T follicular helper cell (primary cell): ENCODE data around the gene RASGRF2.
A peak's percentile ranks its signal among the peaks of the same experiment; 100 is the strongest.

ENCODE experiments used
- DNase-seq: peaks from one replicate; pipeline ENCODE4 v3.0.0-alpha.2; 2020; ENCODE audit warnings: low read depth
- total RNA-seq, 2 experiments: gene quantifications; one replicate each; lab custom pipeline; 2026; lab: John Stamatoyannopoulos, UW

Gene RASGRF2, protein sequence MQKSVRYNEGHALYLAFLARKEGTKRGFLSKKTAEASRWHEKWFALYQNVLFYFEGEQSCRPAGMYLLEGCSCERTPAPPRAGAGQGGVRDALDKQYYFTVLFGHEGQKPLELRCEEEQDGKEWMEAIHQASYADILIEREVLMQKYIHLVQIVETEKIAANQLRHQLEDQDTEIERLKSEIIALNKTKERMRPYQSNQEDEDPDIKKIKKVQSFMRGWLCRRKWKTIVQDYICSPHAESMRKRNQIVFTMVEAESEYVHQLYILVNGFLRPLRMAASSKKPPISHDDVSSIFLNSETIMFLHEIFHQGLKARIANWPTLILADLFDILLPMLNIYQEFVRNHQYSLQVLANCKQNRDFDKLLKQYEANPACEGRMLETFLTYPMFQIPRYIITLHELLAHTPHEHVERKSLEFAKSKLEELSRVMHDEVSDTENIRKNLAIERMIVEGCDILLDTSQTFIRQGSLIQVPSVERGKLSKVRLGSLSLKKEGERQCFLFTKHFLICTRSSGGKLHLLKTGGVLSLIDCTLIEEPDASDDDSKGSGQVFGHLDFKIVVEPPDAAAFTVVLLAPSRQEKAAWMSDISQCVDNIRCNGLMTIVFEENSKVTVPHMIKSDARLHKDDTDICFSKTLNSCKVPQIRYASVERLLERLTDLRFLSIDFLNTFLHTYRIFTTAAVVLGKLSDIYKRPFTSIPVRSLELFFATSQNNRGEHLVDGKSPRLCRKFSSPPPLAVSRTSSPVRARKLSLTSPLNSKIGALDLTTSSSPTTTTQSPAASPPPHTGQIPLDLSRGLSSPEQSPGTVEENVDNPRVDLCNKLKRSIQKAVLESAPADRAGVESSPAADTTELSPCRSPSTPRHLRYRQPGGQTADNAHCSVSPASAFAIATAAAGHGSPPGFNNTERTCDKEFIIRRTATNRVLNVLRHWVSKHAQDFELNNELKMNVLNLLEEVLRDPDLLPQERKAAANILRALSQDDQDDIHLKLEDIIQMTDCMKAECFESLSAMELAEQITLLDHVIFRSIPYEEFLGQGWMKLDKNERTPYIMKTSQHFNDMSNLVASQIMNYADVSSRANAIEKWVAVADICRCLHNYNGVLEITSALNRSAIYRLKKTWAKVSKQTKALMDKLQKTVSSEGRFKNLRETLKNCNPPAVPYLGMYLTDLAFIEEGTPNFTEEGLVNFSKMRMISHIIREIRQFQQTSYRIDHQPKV (N-terminal part only)
- total RNA-seq: 34.7 to 96.5 reads per million in 2 experiments

DNA sequence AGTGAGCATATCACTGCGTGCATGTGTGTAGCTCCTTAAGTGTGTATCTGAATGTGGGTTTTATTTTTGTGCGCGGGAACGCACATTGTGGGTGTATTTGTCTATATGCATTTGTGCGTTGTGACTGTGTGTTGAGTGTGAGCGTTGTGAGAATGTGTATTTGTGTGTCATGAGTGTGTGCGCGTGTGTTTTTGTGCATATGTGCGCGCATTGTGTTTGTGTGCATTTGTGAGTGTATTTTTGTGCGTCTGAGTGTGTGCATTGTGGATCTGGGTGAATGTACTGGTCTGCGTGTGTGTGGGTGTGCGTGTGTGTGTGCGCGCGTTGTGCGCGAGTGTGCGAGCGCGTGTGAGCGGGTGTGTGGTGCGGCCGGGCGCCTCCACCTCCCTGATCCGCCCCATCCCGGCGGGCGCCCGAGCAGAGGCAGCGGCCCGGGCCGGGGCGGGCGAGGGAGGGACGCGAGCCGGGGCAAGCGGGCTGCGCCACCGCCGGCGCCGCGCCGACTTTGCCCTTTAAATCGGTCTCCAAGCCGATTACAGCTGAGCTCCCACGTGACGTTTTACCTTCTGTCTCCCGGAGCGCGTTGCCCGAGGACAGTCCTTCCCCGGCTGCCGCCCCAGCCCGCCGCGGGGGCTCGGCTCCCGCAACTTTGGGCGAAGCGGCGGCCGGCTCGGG lies at the start of gene RASGRF2:
Gene RASGRF2 (plus strand): TSS at position 596 of the 675 bp plus-strand sequence. CDS start 376 bp downstream, outside the sequence.
- peak; percentile 29 for DNase-seq

DNA sequence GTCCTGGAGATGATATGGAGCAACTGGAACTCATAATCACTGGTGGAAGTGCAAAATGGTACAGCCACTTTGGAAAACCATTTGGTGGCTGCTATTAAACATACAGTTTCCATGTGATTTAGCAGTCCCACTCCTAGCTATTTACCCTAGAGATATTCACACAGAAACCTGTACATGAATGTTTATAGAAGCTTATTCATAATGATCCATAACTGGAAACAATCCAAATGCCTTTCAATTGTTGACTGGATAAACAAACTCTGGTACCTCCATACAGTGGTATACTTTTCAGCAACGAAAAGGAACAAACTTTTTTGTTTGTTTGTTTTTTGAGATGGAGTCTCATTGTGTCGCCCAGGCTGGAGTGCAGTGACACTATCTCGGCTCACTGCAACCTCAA lies 47.7 kb upstream of the RASGRF2 start:
- DNase-seq: no peak

DNA sequence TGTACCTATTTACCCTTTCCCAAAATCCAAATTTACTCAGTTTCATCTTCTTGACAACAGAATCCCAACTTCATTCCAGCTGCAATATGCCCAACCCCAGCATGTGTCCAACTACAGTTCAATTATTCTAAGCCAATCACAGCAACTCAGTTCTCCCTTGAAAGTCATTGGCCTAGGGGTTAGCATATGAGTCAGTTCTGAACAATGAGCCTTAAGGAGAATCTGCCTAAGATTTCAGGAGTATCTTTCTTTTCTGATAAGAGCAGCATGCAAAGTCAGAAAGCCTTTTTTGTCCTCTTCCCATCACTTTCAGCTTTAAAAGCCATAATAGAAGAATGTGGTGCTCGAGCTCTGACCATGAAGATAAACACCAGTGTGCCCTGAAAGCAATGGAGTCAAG lies 44.4 kb upstream of the RASGRF2 start:
- no peak for DNase-seq

DNA sequence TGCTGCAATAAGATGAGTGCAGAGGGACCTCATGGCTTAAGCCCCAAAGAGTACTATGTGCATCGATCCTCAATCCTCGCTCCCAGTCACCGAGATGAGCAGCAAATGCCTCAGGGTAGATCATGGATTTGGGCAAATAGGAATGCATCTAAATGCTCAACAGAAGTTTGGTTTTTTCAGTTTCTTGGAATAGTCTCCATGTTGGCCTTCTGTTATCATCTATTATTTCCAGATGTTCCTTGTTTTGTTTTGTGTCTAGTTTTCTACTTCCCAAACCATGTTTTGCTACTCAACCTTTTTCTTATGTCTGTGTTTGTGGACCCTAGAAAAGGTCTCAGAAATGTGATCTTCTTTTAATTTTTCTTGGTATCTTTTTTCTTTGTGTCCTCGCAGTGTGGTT lies 43.5 kb upstream of the RASGRF2 start:
- DNase-seq: no peak

DNA sequence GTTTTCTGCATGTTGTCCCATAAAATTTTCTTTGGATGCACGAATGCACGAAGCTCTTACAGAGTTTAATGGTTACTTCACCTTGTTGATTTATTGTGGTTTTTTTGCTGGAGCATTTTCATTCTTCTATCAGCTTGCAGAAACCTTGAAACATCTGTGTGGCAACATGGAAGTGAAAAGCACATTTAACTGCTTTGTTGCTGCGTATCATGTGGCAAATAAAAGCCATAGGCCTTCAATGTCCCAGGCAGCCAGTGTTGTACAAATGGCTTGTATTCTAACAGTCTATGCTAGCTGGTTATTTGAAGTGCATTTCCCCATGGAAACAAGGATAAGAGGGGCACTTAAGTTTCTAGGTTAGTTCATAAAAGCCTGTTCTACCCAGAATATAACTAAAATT lies 42.5 kb upstream of the RASGRF2 start:
- no peak for DNase-seq

DNA sequence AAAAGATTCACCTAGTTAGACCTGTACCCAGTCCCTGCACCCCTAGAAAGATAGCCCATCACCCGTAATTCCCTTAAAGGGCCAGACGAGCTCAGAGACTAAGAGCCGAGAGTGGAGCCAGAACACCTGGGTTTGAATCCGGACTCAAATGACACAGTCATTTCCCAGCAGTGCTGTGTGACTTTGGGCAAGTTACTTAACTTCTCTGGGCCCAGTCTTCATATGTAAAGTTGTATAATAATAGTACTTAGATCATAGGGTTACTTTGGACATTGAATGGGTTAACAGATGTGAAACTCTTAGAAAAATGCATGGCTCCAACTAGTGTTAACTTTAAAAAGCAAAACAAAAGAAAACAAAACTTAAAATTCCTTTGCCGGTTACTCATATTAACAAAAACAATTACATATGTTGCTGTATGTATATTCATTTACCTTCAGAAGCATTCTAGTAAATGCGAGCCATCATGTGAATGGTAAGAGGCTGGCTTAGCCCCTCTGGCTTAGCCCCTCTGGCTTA lies 40.4 kb upstream of the RASGRF2 start:
- DNase-seq: no peak

DNA sequence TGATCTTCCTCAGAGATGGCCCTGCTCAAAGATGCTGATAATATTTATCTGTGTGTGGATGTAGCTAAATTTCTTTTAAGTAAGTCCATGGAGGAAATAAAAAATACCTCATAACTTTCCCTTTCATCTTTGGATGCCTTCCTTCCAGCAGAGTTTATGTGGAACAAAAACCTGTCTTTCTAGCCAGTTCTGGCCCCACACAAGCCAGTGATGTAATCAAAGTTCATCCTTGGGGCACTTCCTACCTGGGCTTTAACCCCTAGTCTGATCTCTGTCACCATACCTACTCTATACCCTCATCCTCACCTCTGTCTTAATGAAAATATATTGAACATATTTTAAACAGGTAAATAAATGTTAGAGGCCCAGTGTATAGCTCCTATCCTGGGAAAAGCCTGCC lies 39.8 kb upstream of the RASGRF2 start:
- no peak for DNase-seq

DNA sequence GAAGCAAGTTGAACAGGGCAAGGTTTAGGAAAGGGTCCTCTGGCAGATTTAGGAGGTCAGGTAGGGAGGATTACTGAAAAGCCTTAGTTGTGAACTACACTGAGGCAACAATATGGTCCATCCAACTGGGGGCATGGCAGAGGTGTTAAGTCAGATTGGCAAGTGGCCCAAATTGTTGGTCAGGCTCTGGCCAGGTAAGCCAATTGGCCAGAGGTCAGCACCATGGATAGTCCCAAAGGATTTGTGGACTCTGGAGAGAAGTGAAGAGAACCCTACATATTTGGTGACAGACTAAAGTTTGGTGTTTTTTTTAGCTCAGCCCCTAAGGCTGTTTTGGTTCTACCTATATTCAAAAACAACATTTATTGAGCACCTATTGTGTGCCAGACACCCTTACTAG lies 39.1 kb upstream of the RASGRF2 start:
- no peak for DNase-seq

DNA sequence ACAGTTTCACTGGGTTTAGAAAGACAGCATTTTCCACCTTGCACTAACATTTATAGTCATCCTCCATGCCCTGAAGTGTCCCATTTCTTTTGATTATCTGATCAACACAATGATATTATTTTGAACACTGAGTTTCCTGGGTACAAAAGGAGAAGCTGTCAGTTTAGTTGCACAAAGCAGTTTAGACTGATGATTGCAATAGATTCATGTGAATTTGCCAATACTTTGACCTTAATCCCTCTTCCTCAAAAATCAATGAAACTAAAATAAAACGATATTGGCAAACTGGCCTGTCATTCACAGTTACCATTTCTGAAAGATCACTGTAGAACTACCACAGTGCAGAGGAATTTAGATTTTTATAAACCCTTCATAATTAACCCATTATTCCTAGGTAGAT lies 34.2 kb upstream of the RASGRF2 start:
- no peak for DNase-seq

DNA sequence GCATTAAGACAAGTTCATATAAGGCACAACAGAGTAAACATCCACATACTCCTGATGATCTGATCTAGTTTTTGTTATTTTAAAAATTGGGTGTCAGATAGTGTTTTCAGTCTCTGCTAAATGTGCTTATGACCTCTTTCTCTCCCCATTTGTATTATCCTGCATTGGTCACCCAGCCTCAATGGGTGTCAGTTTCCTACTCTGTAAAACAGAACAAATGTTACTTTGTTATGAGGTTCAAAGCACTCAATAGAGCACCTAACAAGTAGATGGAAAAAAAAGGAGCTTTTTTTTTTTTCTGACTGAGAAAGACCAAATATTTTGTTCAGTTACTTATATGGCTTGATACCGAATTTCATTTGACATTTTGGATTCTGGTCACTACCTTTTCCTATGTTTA lies 33.6 kb upstream of the RASGRF2 start:
- no peak for DNase-seq

DNA sequence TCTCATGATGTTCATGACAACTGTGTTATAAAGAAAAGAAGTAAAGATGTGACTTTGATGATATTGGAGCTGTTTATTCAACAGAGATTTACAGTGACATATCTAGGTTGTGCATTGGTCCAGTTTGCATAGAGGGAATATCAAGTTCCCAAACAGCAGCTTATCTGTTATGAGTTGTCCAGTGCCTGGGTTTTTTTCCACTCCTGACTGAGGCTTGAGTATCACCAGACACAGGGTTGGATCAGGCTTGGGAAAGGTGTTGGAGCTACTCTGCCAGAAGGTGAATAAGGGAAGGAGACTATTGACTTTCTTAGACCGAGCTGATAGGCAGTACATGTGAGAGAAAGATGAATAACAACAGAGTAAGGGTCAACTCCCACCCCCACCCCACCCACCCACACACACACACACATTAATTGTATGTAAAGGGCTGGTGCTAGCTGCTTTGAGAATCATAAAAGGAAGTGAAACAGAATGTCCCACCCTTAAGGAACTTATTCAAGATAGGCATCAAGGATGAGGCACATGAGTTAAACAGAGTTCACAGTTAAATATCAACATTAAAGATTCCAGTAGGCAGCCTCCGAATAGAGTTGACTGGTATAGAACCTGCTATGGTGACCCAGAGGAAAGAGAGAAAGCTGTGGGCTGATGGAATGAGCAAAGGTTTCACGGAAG lies 33.0 kb upstream of the RASGRF2 start:
- no peak for DNase-seq

DNA sequence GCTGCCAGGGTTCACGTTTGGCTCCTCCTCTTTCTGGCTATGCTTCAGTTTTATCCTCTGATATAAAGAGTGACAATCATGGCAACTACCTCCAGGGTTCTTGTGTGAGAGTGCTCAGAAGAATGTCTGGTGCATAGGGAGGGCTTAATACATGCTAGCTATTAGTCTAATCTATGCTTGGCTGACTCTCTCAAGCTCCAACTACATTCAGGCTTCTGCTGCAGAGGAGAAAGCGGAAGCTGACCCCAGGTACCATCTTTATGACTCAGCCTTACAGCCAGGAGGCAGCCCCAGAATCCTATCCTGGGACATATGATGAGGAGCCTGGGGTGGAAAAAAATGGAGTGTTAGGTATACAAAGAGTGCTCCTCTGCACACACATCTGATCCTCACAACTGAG lies 32.1 kb upstream of the RASGRF2 start:
- no peak for DNase-seq

DNA sequence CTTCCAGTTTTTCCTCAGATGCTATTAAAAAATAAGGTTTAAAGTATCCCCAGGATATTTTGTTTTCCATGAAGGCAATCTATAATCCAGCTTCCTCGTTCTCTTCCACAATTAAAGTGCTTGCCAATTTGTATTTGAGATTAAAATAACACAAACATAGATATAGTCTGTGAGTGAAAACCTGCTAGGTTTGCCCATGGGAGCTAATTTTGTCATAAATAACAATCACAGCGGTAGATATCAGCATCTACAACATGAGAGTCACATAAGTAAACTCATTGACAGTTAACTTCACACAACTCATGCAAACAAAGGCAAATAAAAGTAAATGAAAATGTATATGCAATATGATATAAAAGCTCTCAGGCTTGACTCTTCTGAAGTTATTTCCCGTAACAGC lies 29.2 kb upstream of the RASGRF2 start:
- no peak for DNase-seq

DNA sequence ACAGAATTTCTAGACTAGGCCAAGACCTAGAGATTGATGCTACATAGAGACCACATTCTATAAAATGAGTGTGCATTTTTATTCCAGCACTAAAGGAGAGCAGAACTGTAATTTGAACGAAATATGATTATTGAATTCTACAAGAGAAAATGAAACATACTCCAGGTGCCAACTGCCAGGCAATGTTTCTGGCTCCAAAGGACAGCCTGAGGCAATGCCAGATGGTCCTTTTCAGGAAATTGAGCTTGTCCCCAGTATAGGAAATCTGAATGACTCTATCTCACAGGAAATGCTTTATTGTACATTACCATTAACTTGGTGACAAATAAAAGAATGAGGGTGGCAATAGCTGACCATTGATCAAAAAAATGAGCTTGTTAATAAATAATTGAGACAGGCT lies 28.8 kb upstream of the RASGRF2 start:
- no peak for DNase-seq

DNA sequence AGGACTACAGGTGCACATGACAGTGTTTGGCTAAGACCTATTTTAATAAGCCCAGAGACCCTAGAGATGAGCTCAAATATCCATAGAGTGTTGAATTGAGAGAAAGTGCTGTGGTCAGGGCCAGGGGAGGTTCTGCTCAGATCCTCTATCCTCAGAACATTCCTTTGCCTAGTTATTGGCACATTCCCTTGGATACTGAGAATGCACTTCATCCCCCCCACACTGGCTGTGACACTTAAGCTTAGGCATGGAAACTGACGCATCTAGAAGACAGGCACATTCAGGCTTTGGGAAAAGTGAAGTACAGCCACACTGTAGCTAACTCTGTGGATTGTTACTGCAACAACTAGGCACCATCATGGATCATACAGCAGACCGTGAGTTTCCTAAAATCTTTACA lies 27.1 kb upstream of the RASGRF2 start:
- no peak for DNase-seq

DNA sequence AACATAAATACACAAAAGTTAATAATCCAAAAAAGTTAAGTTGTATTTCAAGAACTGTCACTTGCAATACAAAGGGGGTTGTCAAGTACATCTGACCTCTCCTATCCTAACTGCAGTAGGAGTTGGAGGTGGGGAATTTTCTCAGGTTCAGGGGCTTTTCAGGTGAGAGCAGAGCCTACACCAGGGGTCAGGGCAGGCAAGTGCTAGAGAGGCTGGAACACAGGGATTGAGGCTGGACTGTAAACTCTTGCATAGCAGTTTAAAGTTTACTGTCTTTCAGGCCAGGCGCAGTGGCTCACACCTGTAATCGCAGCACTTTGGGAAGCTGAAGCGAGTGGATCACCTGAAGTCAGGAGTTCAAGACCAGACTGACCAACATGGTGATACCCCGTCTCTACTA lies 25.4 kb upstream of the RASGRF2 start:
- no peak for DNase-seq

DNA sequence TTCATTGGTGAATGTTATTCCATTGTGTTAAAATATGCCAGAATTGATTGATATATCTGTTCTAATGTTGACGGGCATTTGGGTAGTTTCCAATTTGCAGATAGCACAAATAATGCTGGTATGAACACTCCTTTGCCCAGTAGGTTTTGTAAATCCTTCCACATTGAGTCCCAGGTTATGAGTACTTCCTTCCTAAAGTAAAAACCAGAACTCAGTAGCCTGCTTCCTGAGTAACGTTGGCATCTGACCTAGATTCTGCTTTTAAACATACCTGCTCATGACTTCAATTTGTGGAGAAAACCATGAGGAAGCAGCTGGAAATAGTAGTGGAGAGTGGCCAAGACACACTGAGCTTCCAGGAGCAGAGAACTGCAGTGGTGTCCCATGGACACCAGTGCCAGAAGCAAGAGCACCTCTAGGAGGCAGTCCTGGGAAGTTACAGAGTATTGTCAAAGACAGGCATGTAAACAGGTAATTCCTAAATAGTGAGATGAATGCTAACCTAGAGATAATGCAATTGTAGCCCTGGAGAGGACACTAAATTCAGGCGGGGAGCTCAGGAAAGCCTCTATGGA lies 24.3 kb upstream of the RASGRF2 start:
- no peak for DNase-seq

DNA sequence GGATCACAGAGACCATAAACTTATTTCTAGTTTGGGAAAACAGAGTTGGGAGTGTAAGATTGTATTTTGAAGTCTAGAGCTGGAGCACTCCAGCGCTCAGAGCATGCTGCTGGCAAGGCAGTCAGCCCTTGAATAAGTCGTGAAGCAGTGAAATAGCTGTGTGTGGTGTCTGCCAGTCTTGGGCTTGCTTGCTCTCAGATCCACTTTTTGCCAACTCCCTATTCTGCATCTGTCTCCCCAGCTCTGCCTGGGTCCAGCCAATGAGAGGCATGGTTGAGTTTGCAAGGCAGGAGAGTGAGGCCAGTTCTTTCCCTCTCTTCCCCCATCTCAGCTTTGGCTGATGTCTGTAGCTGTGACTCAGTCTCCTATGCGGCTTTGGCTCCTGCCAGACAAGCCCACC lies 23.3 kb upstream of the RASGRF2 start:
- no peak for DNase-seq

DNA sequence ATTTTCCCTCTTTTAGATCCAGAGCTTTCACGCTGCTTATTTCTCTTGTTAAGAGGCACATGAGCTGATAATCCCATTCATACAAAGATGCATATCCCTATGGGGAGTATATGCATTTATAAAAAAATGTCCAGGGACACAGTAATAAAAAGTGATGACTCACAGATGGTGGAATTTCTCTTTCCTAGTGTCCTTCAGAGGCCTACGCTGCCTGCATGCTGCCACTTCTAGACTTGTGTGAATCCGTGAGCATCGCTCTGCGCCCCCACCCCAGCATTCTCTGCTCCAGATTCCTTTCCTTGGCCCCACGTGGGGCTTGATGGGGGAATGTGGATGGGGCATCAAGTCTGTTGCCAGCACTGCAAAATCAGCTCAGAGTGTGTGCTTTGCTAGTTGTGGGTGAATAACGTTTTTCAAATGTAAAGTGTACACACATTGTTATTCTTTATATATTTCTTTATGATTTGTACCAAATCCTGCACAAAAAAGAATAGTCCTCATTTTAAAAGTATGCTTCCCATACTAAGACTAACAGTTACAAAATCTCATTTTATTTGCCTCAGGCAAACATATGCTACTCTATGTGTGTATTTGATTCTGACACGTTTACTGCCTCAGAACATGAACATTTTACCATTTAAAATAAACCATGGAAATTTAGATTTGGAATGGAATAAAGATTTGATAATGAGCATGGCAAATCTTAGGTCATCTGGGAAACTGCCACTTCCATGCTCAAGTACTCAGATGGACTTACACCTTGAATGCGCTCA lies 22.4 kb upstream of the RASGRF2 start:
- DNase-seq: no peak

DNA sequence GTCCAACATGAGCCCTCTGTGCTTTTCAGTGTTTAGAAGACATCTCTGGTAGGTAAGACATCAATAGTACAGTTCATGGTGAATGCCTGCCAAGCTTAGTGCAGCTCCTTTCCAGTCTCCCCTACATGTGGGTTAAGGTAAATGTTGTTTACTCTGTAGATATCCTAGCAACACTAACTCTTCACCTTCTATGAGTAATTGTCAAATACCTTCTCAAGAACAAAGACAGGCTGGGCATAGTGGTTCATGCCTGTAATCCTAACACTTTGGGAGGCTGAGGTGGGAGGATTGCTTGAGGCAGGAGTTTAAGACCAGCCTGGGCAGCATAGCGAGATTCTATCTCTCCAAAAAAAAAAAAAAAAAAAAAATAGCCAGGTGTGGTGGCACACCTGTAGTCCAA lies 18.7 kb upstream of the RASGRF2 start:
- no peak for DNase-seq
